Fibroblast of mammary gland (primary cell): ENCODE measurements around the gene LPP.
A peak's percentile ranks its signal among the peaks of the same experiment; 100 is the strongest.

Experiments
- DNase-seq: peaks from one replicate; pipeline ENCODE4 v3.0.0-alpha.2; 2010; ENCODE audit warnings: low read depth
- H3K4me3 ChIP-seq: 2 replicates; pipeline ENCODE4 v1.5.1; 2011; ENCODE audit warnings: low read depth, mild to moderate bottlenecking, low read length, moderate library complexity; ENCODE audit not compliant: control insufficient read depth
- CTCF ChIP-seq: conservative IDR thresholded peaks from 2 replicates; pipeline ENCODE4 v1.5.1; 2011; ENCODE audit warnings: low read depth, low read length, inconsistent platforms; ENCODE audit not compliant: control insufficient read depth, insufficient read depth

Gene LPP

GRCh38 chr3:188320757-188321156, 166.8 kb downstream of the LPP start:
- no peak overlapping the region for H3K4me3 ChIP-seq
- DNase-seq, result peak; percentile 72
- TF ChIP-seq CTCF, result peak; percentile 25

GRCh38 chr3:188321258-188321657, 167.3 kb downstream of the LPP start:
- TF ChIP-seq CTCF, result no peak
- H3K4me3 ChIP-seq, result no peak overlapping the region
- DNase-seq, result no peak

- DNase-seq, result no peak
- no peak for TF ChIP-seq CTCF
- no peak overlapping the region for H3K4me3 ChIP-seq
Observed at GRCh38 chr3:188322135-188322887, 168.4 kb downstream of the LPP start.

- no peak for TF ChIP-seq CTCF
- H3K4me3 ChIP-seq, result no peak overlapping the region
- DNase-seq, result no peak
Observed at GRCh38 chr3:188323067-188323842, 169.3 kb downstream of the LPP start.

- no peak for TF ChIP-seq CTCF
- no peak for DNase-seq
- H3K4me3 ChIP-seq, result no peak overlapping the region
Observed at GRCh38 chr3:188326111-188326510, 172.2 kb downstream of the LPP start.

- no peak overlapping the region for H3K4me3 ChIP-seq
- no peak for DNase-seq
- TF ChIP-seq CTCF, result no peak
Observed at GRCh38 chr3:188326968-188327367, 173.0 kb downstream of the LPP start.

GRCh38 chr3:188327433-188327832, 173.5 kb downstream of the LPP start:
- DNase-seq, result no peak
- TF ChIP-seq CTCF, result no peak
- no peak overlapping the region for H3K4me3 ChIP-seq
